Thyroid gland (tissue), 4 donors: ENCODE data around the gene TBC1D24. TPM values are rescaled to one million over a fixed set of nuclear protein-coding genes. Genes with fewer than 3 reads are reported as not detected.
"Not testable (repeated sequence)": the region's sequence is repeated elsewhere in the genome, so short reads cannot be mapped to it uniquely, and the experiment has no call there.

Experiments
- DNase-seq, 2 donors: peaks; one replicate each; pipeline ENCODE4 v3.0.0-alpha.2; 2019
- H3K27ac ChIP-seq, 3 donors: fragments of 200-600 bp; sonication (generic); 1 replicate in 2 of 3; 2 replicates in 1 of 3; pipeline ENCODE4 v1.5.1; 2016 to 2019; ENCODE audit warnings: mild to moderate bottlenecking in 1 of 3, moderate library complexity in 1 of 3
- H3K27me3 ChIP-seq: fragments of 200-600 bp; sonication (generic); one replicate; pipeline ENCODE4 v1.5.1; 2019
- H3K36me3 ChIP-seq, 2 donors: fragments of 200-600 bp; sonication (generic); one replicate each; pipeline ENCODE4 v1.5.1; 2016 to 2019
- H3K4me1 ChIP-seq, 2 donors: fragments of 200-600 bp; sonication (generic); one replicate each; pipeline ENCODE4 v1.5.1; 2017 to 2019
- H3K4me3 ChIP-seq, 3 donors: fragments of 200-600 bp; sonication (generic); replicated peaks in 1 of 3; 1 replicate in 2 of 3; 2 replicates in 1 of 3; pipeline ENCODE4 v1.5.1; 2016; ENCODE audit warnings: mild to moderate bottlenecking in 1 of 3
- H3K9me3 ChIP-seq: fragments of 200-600 bp; sonication (generic); one replicate; pipeline ENCODE4 v1.5.1; 2017
- CTCF ChIP-seq, 6 experiments: fragments of 200-600 bp in 3 of 6; fragments of 450-650 bp in 3 of 6; sonication (generic) in 3 of 6; IDR thresholded peaks; one replicate each; pipeline ENCODE4 v1.5.1; 2016 to 2019; ENCODE audit warnings: antibody characterized with exemption in 6 of 6, mild to moderate bottlenecking in 2 of 6, inconsistent platforms in 1 of 6, moderate library complexity in 1 of 6
- POLR2A ChIP-seq, 2 donors: fragments of 450-650 bp; IDR thresholded peaks; one replicate each; pipeline ENCODE4 v1.6.1; 2017; ENCODE audit warnings: antibody characterized with exemption in 2 of 2, mild to moderate bottlenecking in 2 of 2, moderate library complexity in 1 of 2
- WGBS, 2 donors: methylation state at CpG; one replicate each; pipeline ENCODE4 v1.1.5; 2017; 5-methylcytosine and 5-hydroxymethylcytosine counted together
- intact Hi-C: fragments of 100-400 bp; cut with DNase I; formaldehyde crosslinking; loops from one replicate; pipeline ENCODE4 v1.15.1; 2023
- total RNA-seq, 4 donors: library from RNA; depleted of rRNA; stranded (reverse); fragments of >200 nt; gene quantifications; one replicate each; pipeline ENCODE4 v1.2.3, GENCODE V29; 2016

The TBC1D24 gene
- total RNA-seq, 4 donors from 2014 or later = 15.9 to 32.3 (median 21.8) TPM

- intact Hi-C loops = no loop called here
- Histone ChIP-seq H3K4me1 (peaks cover 31 to 53% of the 10 kb centered on the region in 2 donors), H3K27me3 (no peaks in the 10 kb centered on the region)
Measured at GRCh38 chr16:2476741-2477140, 1.8 kb downstream of the TBC1D24 start.

GRCh38 chr16:2477327-2477726, 2.4 kb downstream of the TBC1D24 start:
- no peak for DNase-seq
- WGBS, 2 donors = 92 to 94% methylated on average over 3 of the region's 3 CpGs
- H3K27ac ChIP-seq = no peak overlapping the region
- no peak overlapping the region for H3K4me3 ChIP-seq
- peaks cover 31 to 53% of the 10 kb centered on the region in 2 donors for H3K4me1 ChIP-seq
- TF ChIP-seq POLR2A (IDR thresholded peaks at IDR 0.05) = no peak
- TF ChIP-seq CTCF (IDR thresholded peaks at IDR 0.05) = no peak
- H3K27me3 ChIP-seq = no peaks in the 10 kb centered on the region
- H3K36me3 ChIP-seq = no peaks in the 10 kb centered on the region
- intact Hi-C loops = no loop called here
- H3K9me3 ChIP-seq = no peaks in the 10 kb centered on the region

More at GRCh38 chr16:2476741-2477140, 1.8 kb downstream of the TBC1D24 start:
- TF ChIP-seq POLR2A (IDR thresholded peaks at IDR 0.05) (no peak), CTCF (IDR thresholded peaks at IDR 0.05) (no peak)
- no peak for DNase-seq
- H3K36me3 ChIP-seq = no peaks in the 10 kb centered on the region
- H3K9me3 ChIP-seq = no peaks in the 10 kb centered on the region
- no peak overlapping the region for H3K27ac ChIP-seq
- 82 to 85% methylated on average over 3 of the region's 3 CpGs for WGBS, 2 donors
- H3K4me3 ChIP-seq = no peak overlapping the region

- H3K4me1 ChIP-seq = peaks cover 39 to 61% of the 10 kb centered on the region in 2 donors
- H3K4me3 ChIP-seq = no peak overlapping the region
- intact Hi-C loops = no loop called here
- WGBS, 2 donors = 78 to 83% methylated on average over 8 of the region's 8 CpGs
- H3K27ac ChIP-seq = no peak overlapping the region
- H3K9me3 ChIP-seq = no peaks in the 10 kb centered on the region
- no peak for DNase-seq
- H3K36me3 ChIP-seq = no peaks in the 10 kb centered on the region
- TF ChIP-seq POLR2A (IDR thresholded peaks at IDR 0.05) (no peak), CTCF (IDR thresholded peaks at IDR 0.05) (no peak)
- H3K27me3 ChIP-seq = no peaks in the 10 kb centered on the region
Measured at GRCh38 chr16:2478279-2478678, 3.4 kb downstream of the TBC1D24 start.

GRCh38 chr16:2479996-2480395, 5.1 kb downstream of the TBC1D24 start:
- Histone ChIP-seq H3K4me1 (peaks cover 41 to 74% of the 10 kb centered on the region in 2 donors), H3K27ac (peak overlapping the region in 2 of 3 donors; percentile 59 to 73)
- H3K9me3 ChIP-seq, H3K36me3 ChIP-seq, H3K4me3 ChIP-seq, intact Hi-C loops, DNase-seq, H3K27me3 ChIP-seq: not testable (repeated sequence)
- WGBS, 2 donors = 93 to 96% methylated on average over 10 of the region's 10 CpGs

- 61 to 71% methylated on average over 6 to 12 of the region's 12 CpGs for WGBS, 2 donors
- Histone ChIP-seq H3K4me1 (peaks cover 35 to 72% of the 10 kb centered on the region in 2 donors), H3K27me3 (no peaks in the 10 kb centered on the region), H3K27ac (peak overlapping the region; percentile 63 to 78 (median 73)), H3K9me3 (no peaks in the 10 kb centered on the region), H3K4me3 (no peak overlapping the region), H3K36me3 (no peaks in the 10 kb centered on the region)
- intact Hi-C loops = no loop called here
- TF ChIP-seq CTCF (IDR thresholded peaks at IDR 0.05) = no peak
- peak in 1 of 2 donors; percentile 40 for TF ChIP-seq POLR2A (IDR thresholded peaks at IDR 0.05)
- peak; percentile 92 to 96 for DNase-seq
Measured at GRCh38 chr16:2480948-2481347, 6.0 kb downstream of the TBC1D24 start.

GRCh38 chr16:2481676-2482075, 6.7 kb downstream of the TBC1D24 start:
- no peaks in the 10 kb centered on the region for H3K27me3 ChIP-seq
- no peak for DNase-seq
- intact Hi-C loops = no loop called here
- no peaks in the 10 kb centered on the region for H3K36me3 ChIP-seq
- H3K4me3 ChIP-seq = no peak overlapping the region
- 81 to 92% methylated on average over 7 of the region's 7 CpGs for WGBS, 2 donors
- H3K27ac ChIP-seq = peak overlapping the region; percentile 53 to 78 (median 73)
- peaks cover 31 to 71% of the 10 kb centered on the region in 2 donors for H3K4me1 ChIP-seq
- TF ChIP-seq CTCF (IDR thresholded peaks at IDR 0.05) (no peak), POLR2A (IDR thresholded peaks at IDR 0.05) (no peak)
- no peaks in the 10 kb centered on the region for H3K9me3 ChIP-seq
